Kidney (tissue), 14 donors: ENCODE measurements around the gene SLC23A3. TPM values are rescaled to one million over a fixed set of nuclear protein-coding genes. Genes with fewer than 3 reads are reported as not detected.

Experiments
- DNase-seq, 5 donors: peaks; one replicate each; pipeline ENCODE4 v3.0.0-alpha.2; 2013 to 2020
- FAIRE-seq: peaks from 2 replicates; lab custom pipeline; 2012; peaks lifted over from hg19 to GRCh38; lab: Jason Lieb, UNC
- H3K27ac ChIP-seq, 2 donors: one replicate each; pipeline ENCODE4 v1.7.0; 2013; ENCODE audit warnings: low read depth in 2 of 2, low read length in 2 of 2, inconsistent platforms in 1 of 2
- H3K27me3 ChIP-seq: one replicate; pipeline ENCODE4 v1.7.1; 2013; ENCODE audit warnings: low read length, inconsistent platforms; ENCODE audit not compliant: control insufficient read depth, insufficient read depth
- H3K36me3 ChIP-seq, 3 donors: one replicate each; pipeline versions ENCODE4 v1.7.0 to v1.7.1; 2013; ENCODE audit warnings: low read length in 3 of 3, control low read depth in 1 of 3, inconsistent platforms in 1 of 3; ENCODE audit not compliant: insufficient read depth in 3 of 3, control insufficient read depth in 2 of 3
- H3K4me1 ChIP-seq, 3 donors: one replicate each; pipeline versions ENCODE4 v1.7.0 to v1.7.1; 2013; ENCODE audit warnings: low read length in 3 of 3, inconsistent platforms in 1 of 3, low read depth in 1 of 3; ENCODE audit not compliant: control insufficient read depth in 2 of 3, insufficient read depth in 2 of 3
- H3K4me3 ChIP-seq, 3 donors: one replicate each; pipeline versions ENCODE4 v1.7.0 to v1.8.1; 2013; ENCODE audit warnings: low read length in 3 of 3, control low read depth in 1 of 3, inconsistent platforms in 1 of 3
- H3K9ac ChIP-seq, 3 donors: one replicate each; pipeline versions ENCODE4 v1.7.0 to v1.7.1; 2013; ENCODE audit warnings: low read length in 3 of 3, control low read depth in 1 of 3, inconsistent platforms in 1 of 3
- H3K9me3 ChIP-seq, 3 donors: one replicate each; pipeline versions ENCODE4 v1.7.0 to v1.7.1; 2013; ENCODE audit warnings: low read length in 3 of 3, control low read depth in 1 of 3, inconsistent platforms in 1 of 3; ENCODE audit not compliant: control insufficient read depth in 2 of 3, insufficient read depth in 1 of 3
- CTCF ChIP-seq: IDR thresholded peaks from 3 replicates; pipeline ENCODE4 v1.5.1; 2012; ENCODE audit warnings: mild to moderate bottlenecking, moderate library complexity, borderline replicate concordance; ENCODE audit not compliant: insufficient read depth; ENCODE audit errors: extremely low read depth
- intact Hi-C: fragments of 100-400 bp; cut with DNase I; formaldehyde crosslinking; loops from one replicate; pipeline ENCODE4 v1.11.1; 2022
- polyA plus RNA-seq: library from polyadenylated mRNA; stranded (reverse); fragments of 350-450 nt; fragmentation: Illumina TruSeq; extraction: RNeasy Lipid Tissue Mini Kit (QIAGEN cat#74804); gene quantifications from one replicate; pipeline ENCODE4 v1.2.3, GENCODE V29; 2014; ENCODE audit warnings: low read depth, low replicate concordance; ENCODE audit not compliant: insufficient read depth
- total RNA-seq: library from RNA; stranded (reverse); fragmentation: NEBNext Ultra II Directional; extraction: Animal tissue kit (Norgen Biotek cat#: 25700); gene quantifications from one replicate; pipeline ENCODE4 v1.2.1, GENCODE V29; 2021
- donor health status: control.
- donor health status: control.
- donor health status: control.
- donor health status: control.
- donor health status: control.
- donor health status: DM: yes; HTN: yes; CAD: no.
- donor health status: Normal renal cell carcinoma (clear cell type).

The SLC23A3 gene
- total and polyA plus RNA-seq, 2 donors from 2014 or later = 2.8 to 10.9 TPM

- DNase-seq = peak in 3 of 5 donors; percentile 6 to 62 (median 21)
- FAIRE-seq = no peak
- TF ChIP-seq CTCF = no peak
- Histone ChIP-seq H3K27ac (no peak overlapping the region), H3K27me3 (no peaks in the 10 kb centered on the region), H3K9ac (no peak overlapping the region), H3K4me3 (no peak overlapping the region), H3K4me1 (peaks cover 0 to 20% (median 12%) of the 10 kb centered on the region in 3 donors), H3K9me3 (no peaks in the 10 kb centered on the region), H3K36me3 (no peaks in the 10 kb centered on the region)
- intact Hi-C loops = no loop called here
Measured at GRCh38 chr2:219118504-219118903, 51.3 kb downstream of the SLC23A3 start.

GRCh38 chr2:219116776-219117646 is 52.8 kb downstream of the SLC23A3 start:
- H3K9me3 ChIP-seq = no peaks in the 10 kb centered on the region
- no peak overlapping the region for H3K27ac ChIP-seq
- DNase-seq (no peak), FAIRE-seq (no peak)
- H3K27me3 ChIP-seq = no peaks in the 10 kb centered on the region
- H3K4me1 ChIP-seq = peaks cover 0 to 15% (median 4%) of the 10 kb centered on the region in 3 donors
- TF ChIP-seq CTCF = peak; percentile 10
- H3K36me3 ChIP-seq = no peaks in the 10 kb centered on the region
- no peak overlapping the region for H3K9ac ChIP-seq
- intact Hi-C loops = no loop called here
- no peak overlapping the region for H3K4me3 ChIP-seq

GRCh38 chr2:219112651-219113338 is 57.0 kb downstream of the SLC23A3 start:
- H3K9ac ChIP-seq = no peak overlapping the region
- FAIRE-seq = no peak
- H3K27me3 ChIP-seq = no peaks in the 10 kb centered on the region
- no peak for DNase-seq
- intact Hi-C loops = no loop called here
- no peak overlapping the region for H3K4me3 ChIP-seq
- peak overlapping the region in 1 of 2 donors; percentile 19 for H3K27ac ChIP-seq
- no peaks in the 10 kb centered on the region for H3K9me3 ChIP-seq
- no peaks in the 10 kb centered on the region for H3K36me3 ChIP-seq
- no peak for TF ChIP-seq CTCF
- H3K4me1 ChIP-seq = peaks cover 0 to 12% (median 11%) of the 10 kb centered on the region in 3 donors
